MCF 10A (cell line): ENCODE data around the gene UBL3. TPM values are rescaled to one million over a fixed set of nuclear protein-coding genes. Genes with fewer than 3 reads are reported as not detected.

ENCODE experiments used
- BruUV-seq: library from RNA; stranded (reverse); fragments of 400-500 nt; replicated peaks from 2 replicates; lab custom pipeline; 2021; lab: Mats Ljungman, UMichigan
- CTCF ChIA-PET: fragments of 300-600 bp; sonication (Branson Sonifier 250); formaldehyde crosslinking; extraction: SDS; loops from one replicate; lab custom pipeline; 2021; ENCODE audit warnings: antibody characterized with exemption, inconsistent platforms; lab: Yijun Ruan, JAX
- POLR2A ChIA-PET: fragments of 300-600, 350-650 bp; sonication (Branson Sonifier 250); formaldehyde crosslinking; extraction: SDS; loops from one replicate; lab custom pipeline; 2020; ENCODE audit warnings: antibody characterized with exemption, inconsistent platforms; lab: Yijun Ruan, JAX
- DNase-seq: peaks from one replicate; pipeline ENCODE4 v3.0.0-alpha.2; 2018; ENCODE audit not compliant: unreplicated experiment
- H3K27ac Mint-ChIP-seq: one replicate; pipeline ENCODE4 v1.8.0; 2022; ENCODE audit warnings: mild to moderate bottlenecking, low read depth, mixed read lengths; ENCODE audit not compliant: unreplicated experiment
- H3K27me3 Mint-ChIP-seq: one replicate; pipeline ENCODE4 v1.8.0; 2022; ENCODE audit warnings: mixed read lengths; ENCODE audit not compliant: insufficient read depth, unreplicated experiment
- H3K36me3 Mint-ChIP-seq: one replicate; pipeline ENCODE4 v1.8.0; 2022; ENCODE audit warnings: mild to moderate bottlenecking, moderate library complexity, mixed read lengths; ENCODE audit not compliant: insufficient read depth, unreplicated experiment
- H3K4me1 Mint-ChIP-seq: one replicate; pipeline ENCODE4 v1.8.0; 2022; ENCODE audit warnings: mixed read lengths; ENCODE audit not compliant: insufficient read depth, unreplicated experiment
- H3K4me3 Mint-ChIP-seq: one replicate; pipeline ENCODE4 v1.8.0; 2022; ENCODE audit warnings: mild to moderate bottlenecking, moderate library complexity, mixed read lengths; ENCODE audit not compliant: unreplicated experiment
- H3K9me3 Mint-ChIP-seq: one replicate; pipeline ENCODE4 v1.8.0; 2022; ENCODE audit warnings: mixed read lengths; ENCODE audit not compliant: unreplicated experiment
- intact Hi-C: fragments of 100-400 bp; cut with micrococcal nuclease; formaldehyde crosslinking; loops from 2 replicates; pipeline ENCODE4 v1.14.1; 2022
- total RNA-seq: library from RNA; stranded (reverse); gene quantifications from 2 replicates; pipeline ENCODE4 v1.2.3, GENCODE V29; 2022
- TF ChIP-seq, protein P1 (sequence below): fragments of 200-600 bp; IDR thresholded peaks from one replicate; pipeline ENCODE4 v1.8.0; 2022; ENCODE audit warnings: antibody characterized with exemption, mild to moderate bottlenecking; ENCODE audit not compliant: unreplicated experiment

UBL3 gene
- total RNA-seq, 1 experiment from 2014 or later = 18.2 TPM

DNA sequence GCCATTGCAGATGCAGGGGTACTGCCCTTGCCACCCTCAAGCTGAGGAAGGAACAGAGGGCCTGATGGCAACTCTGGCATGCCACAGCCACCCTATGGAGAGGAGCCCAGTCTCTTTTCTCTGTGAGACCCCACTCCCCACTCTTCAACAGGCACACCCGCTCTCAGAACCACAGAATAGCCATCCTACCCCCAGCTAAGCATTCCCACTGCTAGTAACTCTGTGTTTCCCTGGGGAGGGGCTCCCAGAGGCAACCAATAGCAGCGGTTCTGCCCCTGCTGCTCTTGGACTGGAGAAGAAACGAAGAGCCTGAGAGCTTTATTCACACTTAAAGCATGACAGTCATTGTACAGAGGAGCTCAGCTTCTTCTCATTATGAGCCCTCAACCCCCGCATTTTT is 49.3 kb downstream of the UBL3 start:
- DNase-seq = no peak
- no peaks in the 10 kb centered on the region for H3K27me3 Mint-ChIP-seq
- H3K36me3 Mint-ChIP-seq = no peaks in the 10 kb centered on the region
- intact Hi-C loops = no loop called here
- no peak overlapping the region for H3K27ac Mint-ChIP-seq
- ChIA-PET POLR2A (interaction anchor here (0.8 kb wide), 1 partner anchor 27 kb away, joined by 3 read pairs; no protein-coding TSS in a partner anchor), CTCF (interaction anchor here (0.5 to 1.1 kb wide), 3 partner anchors 10 to 1283 kb away, joined by 3 to 4 read pairs (median 3); no protein-coding TSS in a partner anchor)
- H3K9me3 Mint-ChIP-seq = no peaks in the 10 kb centered on the region
- TF ChIP-seq, protein P1, sequence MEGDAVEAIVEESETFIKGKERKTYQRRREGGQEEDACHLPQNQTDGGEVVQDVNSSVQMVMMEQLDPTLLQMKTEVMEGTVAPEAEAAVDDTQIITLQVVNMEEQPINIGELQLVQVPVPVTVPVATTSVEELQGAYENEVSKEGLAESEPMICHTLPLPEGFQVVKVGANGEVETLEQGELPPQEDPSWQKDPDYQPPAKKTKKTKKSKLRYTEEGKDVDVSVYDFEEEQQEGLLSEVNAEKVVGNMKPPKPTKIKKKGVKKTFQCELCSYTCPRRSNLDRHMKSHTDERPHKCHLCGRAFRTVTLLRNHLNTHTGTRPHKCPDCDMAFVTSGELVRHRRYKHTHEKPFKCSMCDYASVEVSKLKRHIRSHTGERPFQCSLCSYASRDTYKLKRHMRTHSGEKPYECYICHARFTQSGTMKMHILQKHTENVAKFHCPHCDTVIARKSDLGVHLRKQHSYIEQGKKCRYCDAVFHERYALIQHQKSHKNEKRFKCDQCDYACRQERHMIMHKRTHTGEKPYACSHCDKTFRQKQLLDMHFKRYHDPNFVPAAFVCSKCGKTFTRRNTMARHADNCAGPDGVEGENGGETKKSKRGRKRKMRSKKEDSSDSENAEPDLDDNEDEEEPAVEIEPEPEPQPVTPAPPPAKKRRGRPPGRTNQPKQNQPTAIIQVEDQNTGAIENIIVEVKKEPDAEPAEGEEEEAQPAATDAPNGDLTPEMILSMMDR = no peak
- H3K4me1 Mint-ChIP-seq = no peaks in the 10 kb centered on the region
- H3K4me3 Mint-ChIP-seq = no peak overlapping the region
- BruUV-seq = no TSS peak

DNA sequence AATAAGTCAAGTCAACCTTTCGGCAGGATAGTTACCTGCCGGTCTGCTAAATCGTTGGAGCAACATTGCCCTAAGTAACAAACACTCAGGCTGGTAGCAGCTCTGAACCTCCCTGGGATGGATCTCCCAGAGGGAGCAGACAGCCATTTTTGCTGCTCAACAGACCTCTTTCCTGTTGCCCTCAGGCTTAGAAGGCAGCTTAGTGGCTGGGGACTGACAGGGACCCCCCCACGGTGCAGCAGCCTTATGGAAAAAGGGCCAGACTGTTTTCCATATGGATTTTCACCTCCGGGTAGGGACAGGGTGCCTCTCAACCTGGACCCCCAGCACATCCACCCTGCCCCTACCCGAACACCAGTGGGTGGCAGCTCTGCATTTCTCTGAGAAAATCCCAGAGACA is 49.7 kb downstream of the UBL3 start:
- CTCF ChIA-PET = interaction anchor here (0.5 to 1.1 kb wide), 3 partner anchors 10 to 1282 kb away, joined by 3 to 4 read pairs (median 3); no protein-coding TSS in a partner anchor
- Mint-ChIP-seq H3K27me3 (no peaks in the 10 kb centered on the region), H3K9me3 (no peaks in the 10 kb centered on the region), H3K27ac (no peak overlapping the region), H3K36me3 (no peaks in the 10 kb centered on the region), H3K4me3 (no peak overlapping the region), H3K4me1 (no peaks in the 10 kb centered on the region)
- no peak for DNase-seq
- intact Hi-C loops = no loop called here
- POLR2A ChIA-PET = interaction anchor here (0.8 kb wide), 1 partner anchor 27 kb away, joined by 3 read pairs; no protein-coding TSS in a partner anchor
- BruUV-seq = no TSS peak
- TF ChIP-seq, protein P1 = no peak

DNA sequence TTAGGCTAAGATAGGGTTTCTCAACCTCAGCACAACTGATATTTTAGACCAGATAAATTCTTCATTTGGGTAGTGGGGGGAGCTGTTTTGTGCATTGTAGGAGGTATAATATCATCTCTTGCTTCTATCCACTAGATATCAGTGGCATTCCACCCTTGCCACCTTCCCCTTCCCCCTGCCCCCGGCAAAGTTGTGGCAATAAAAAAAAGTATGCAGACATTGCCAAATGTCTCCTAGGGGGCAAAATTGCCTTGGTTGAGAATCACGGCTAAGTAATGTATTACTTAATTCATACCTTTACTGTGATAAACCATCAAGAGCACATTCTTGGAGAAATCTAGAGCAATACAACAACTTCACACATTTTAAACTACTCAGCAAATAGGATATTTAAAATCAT is 51.4 kb downstream of the UBL3 start:
- H3K27me3 Mint-ChIP-seq = no peaks in the 10 kb centered on the region
- DNase-seq = peak; percentile 1
- no peaks in the 10 kb centered on the region for H3K36me3 Mint-ChIP-seq
- H3K4me3 Mint-ChIP-seq = no peak overlapping the region
- intact Hi-C loops = no loop called here
- no peaks in the 10 kb centered on the region for H3K9me3 Mint-ChIP-seq
- no peak overlapping the region for H3K27ac Mint-ChIP-seq
- TF ChIP-seq, protein P1 = no peak
- BruUV-seq = no TSS peak
- CTCF ChIA-PET = interaction anchor here (0.8 kb wide), 1 partner anchor 290 kb away, joined by 3 read pairs; no protein-coding TSS in a partner anchor
- no peaks in the 10 kb centered on the region for H3K4me1 Mint-ChIP-seq
- POLR2A ChIA-PET = no interaction called here

DNA sequence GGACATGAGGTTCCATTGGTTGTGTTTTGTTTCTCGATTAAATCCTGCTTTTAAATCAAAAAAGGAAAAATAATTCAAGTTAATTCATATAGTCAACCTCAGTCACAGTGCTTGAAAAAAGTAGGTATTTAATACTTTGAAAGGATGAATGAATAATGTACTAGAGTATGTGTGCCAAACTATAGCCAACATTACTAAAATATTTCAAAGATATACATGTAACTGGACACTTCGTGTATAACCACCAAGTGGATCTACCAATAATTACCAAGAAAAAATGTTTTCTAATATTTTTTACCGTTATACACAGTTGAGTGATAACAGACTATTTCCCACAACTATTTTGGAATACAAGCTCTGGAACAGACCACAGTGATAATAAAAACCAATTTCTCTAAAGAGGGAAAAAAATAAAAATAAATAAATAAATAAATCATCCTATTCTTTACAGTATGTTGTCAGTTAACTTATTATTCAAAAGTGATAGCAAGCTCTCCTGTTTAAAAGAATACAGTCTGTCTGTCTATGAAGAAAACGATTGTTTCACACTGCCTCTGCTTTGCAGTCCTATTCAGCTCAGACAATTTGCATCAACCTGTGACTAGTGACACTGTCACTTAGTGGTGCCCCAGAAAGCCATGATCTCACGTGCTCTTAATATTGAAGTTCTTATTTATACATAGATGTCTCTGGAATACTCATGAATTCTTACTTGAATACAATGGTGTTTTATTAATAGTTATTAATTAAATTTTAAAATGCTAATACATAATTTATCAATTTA is 58.2 kb downstream of the UBL3 start:
- Mint-ChIP-seq H3K27me3 (no peaks in the 10 kb centered on the region), H3K4me1 (peaks cover 15% of the 10 kb centered on the region), H3K36me3 (no peaks in the 10 kb centered on the region), H3K4me3 (no peak overlapping the region), H3K9me3 (no peaks in the 10 kb centered on the region), H3K27ac (no peak overlapping the region)
- ChIA-PET CTCF (interaction anchor here (1.4 kb wide), 1 partner anchor 285 kb away, joined by 4 read pairs; no protein-coding TSS in a partner anchor), POLR2A (interaction anchor here (0.5 to 0.7 kb wide), 3 partner anchors 128 to 304 kb away, joined by 3 read pairs; no protein-coding TSS in a partner anchor)
- intact Hi-C loops = no loop called here
- TF ChIP-seq, protein P1 = no peak
- BruUV-seq = no TSS peak
- DNase-seq = no peak
